IPS DF 6.9 (cell line): Measurements from ENCODE around the gene SOX2.

ENCODE experiments used
- DNase-seq: peaks from one replicate; pipeline ENCODE4 v3.0.0-alpha.2; 2013; ENCODE audit warnings: low read depth, low spot score
- H3K27ac ChIP-seq: one replicate; pipeline ENCODE4 v1.5.1; 2013; ENCODE audit warnings: low read length, control low read depth
- H3K27me3 ChIP-seq: 2 replicates; pipeline ENCODE4 v1.6.1; 2013; ENCODE audit warnings: mild to moderate bottlenecking, low read length; ENCODE audit not compliant: control insufficient read depth, insufficient read depth
- H3K36me3 ChIP-seq: 2 replicates; pipeline ENCODE4 v1.6.1; 2013; ENCODE audit warnings: low read length; ENCODE audit not compliant: control insufficient read depth, insufficient read depth
- H3K4me1 ChIP-seq: 2 replicates; pipeline ENCODE4 v1.6.1; 2013; ENCODE audit warnings: low read length; ENCODE audit not compliant: control insufficient read depth, insufficient read depth
- H3K4me3 ChIP-seq: 2 replicates; pipeline ENCODE4 v1.5.1; 2013; ENCODE audit warnings: mild to moderate bottlenecking, low read length
- H3K9me3 ChIP-seq: 2 replicates; pipeline ENCODE4 v1.6.1; 2013; ENCODE audit warnings: low read length, inconsistent platforms; ENCODE audit not compliant: control insufficient read depth, insufficient read depth
- WGBS: extraction: QIAGEN DNeasy Blood & Tissue Kit; methylation state at CpG from one replicate; pipeline ENCODE4 v1.1.7; 2013; ENCODE audit warnings: mixed read lengths, missing lambda C conversion rate; ENCODE audit not compliant: insufficient read length, insufficient coverage; 5-methylcytosine and 5-hydroxymethylcytosine counted together

Gene SOX2

GRCh38 chr3:181715571-181716340 is 4.0 kb downstream of the SOX2 start:
- WGBS, result no CpG with 5 or more reads among the region's 15 CpGs
- H3K4me1 ChIP-seq, result peaks cover 7% of the 10 kb centered on the region
- H3K36me3 ChIP-seq, result peaks cover 5% of the 10 kb centered on the region; the same call in 1 of the 2 replicates
- peak overlapping the region; percentile 69 for H3K4me3 ChIP-seq
- no peaks in the 10 kb centered on the region for H3K27me3 ChIP-seq
- H3K27ac ChIP-seq, result peak overlapping the region; percentile 84
- no peak for DNase-seq
- no peaks in the 10 kb centered on the region for H3K9me3 ChIP-seq

GRCh38 chr3:181716966-181717365 is 5.2 kb downstream of the SOX2 start:
- no CpG with 5 or more reads among the region's 5 CpGs for WGBS
- Histone ChIP-seq H3K27ac (no peak overlapping the region), H3K4me3 (no peak overlapping the region; the same call in 1 of the 2 replicates), H3K9me3 (no peaks in the 10 kb centered on the region), H3K36me3 (peaks cover 5% of the 10 kb centered on the region; the same call in 1 of the 2 replicates), H3K27me3 (no peaks in the 10 kb centered on the region), H3K4me1 (peaks cover 7% of the 10 kb centered on the region)
- no peak for DNase-seq

GRCh38 chr3:181717549-181718171 is 5.9 kb downstream of the SOX2 start:
- Histone ChIP-seq H3K4me3 (no peak overlapping the region; the same call in 1 of the 2 replicates), H3K27ac (no peak overlapping the region), H3K36me3 (peaks cover 5% of the 10 kb centered on the region; the same call in 1 of the 2 replicates), H3K4me1 (peaks cover 9% of the 10 kb centered on the region), H3K27me3 (no peaks in the 10 kb centered on the region), H3K9me3 (no peaks in the 10 kb centered on the region)
- no peak for DNase-seq
- no CpG with 5 or more reads among the region's 6 CpGs for WGBS

GRCh38 chr3:181718369-181718768 is 6.6 kb downstream of the SOX2 start:
- DNase-seq, result no peak
- Histone ChIP-seq H3K9me3 (no peaks in the 10 kb centered on the region), H3K27me3 (no peaks in the 10 kb centered on the region), H3K27ac (no peak overlapping the region), H3K36me3 (peaks cover 5% of the 10 kb centered on the region; the same call in 1 of the 2 replicates), H3K4me3 (no peak overlapping the region), H3K4me1 (peaks cover 10% of the 10 kb centered on the region)
- 100% methylated on average over 1 of the region's 3 CpGs for WGBS

- Histone ChIP-seq H3K9me3 (no peaks in the 10 kb centered on the region), H3K27me3 (peaks cover 4% of the 10 kb centered on the region; the same call in 1 of the 2 replicates), H3K4me1 (peaks cover 13% of the 10 kb centered on the region), H3K27ac (no peak overlapping the region), H3K4me3 (no peak overlapping the region), H3K36me3 (peaks cover 5% of the 10 kb centered on the region; the same call in 1 of the 2 replicates)
- no peak for DNase-seq
- no CpG with 5 or more reads among the region's 48 CpGs for WGBS
Measured at GRCh38 chr3:181718987-181719911, 7.5 kb downstream of the SOX2 start.

GRCh38 chr3:181719991-181720680 is 8.4 kb downstream of the SOX2 start:
- peaks cover 13% of the 10 kb centered on the region for H3K4me1 ChIP-seq
- WGBS, result no CpG with 5 or more reads among the region's 23 CpGs
- no peak for DNase-seq

GRCh38 chr3:181721046-181721875 is 9.5 kb downstream of the SOX2 start:
- no peak for DNase-seq
- no CpG with 5 or more reads among the region's 4 CpGs for WGBS
- Histone ChIP-seq H3K9me3 (no peaks in the 10 kb centered on the region), H3K36me3 (0 out of 2 replicates have a peak, but pooled peaks cover 2% of the 10 kb centered on the region), H3K4me1 (peaks cover 13% of the 10 kb centered on the region), H3K27ac (no peak overlapping the region), H3K4me3 (no peak overlapping the region), H3K27me3 (peaks cover 5% of the 10 kb centered on the region; the same call in 1 of the 2 replicates)

More at GRCh38 chr3:181719991-181720680, 8.4 kb downstream of the SOX2 start:
- peaks cover 5% of the 10 kb centered on the region; the same call in 1 of the 2 replicates for H3K36me3 ChIP-seq
- H3K27ac ChIP-seq, result no peak overlapping the region
- H3K9me3 ChIP-seq, result no peaks in the 10 kb centered on the region
- H3K4me3 ChIP-seq, result no peak overlapping the region
- H3K27me3 ChIP-seq, result peaks cover 5% of the 10 kb centered on the region; the same call in 1 of the 2 replicates

- Histone ChIP-seq H3K27ac (no peak overlapping the region), H3K4me1 (peaks cover 13% of the 10 kb centered on the region), H3K36me3 (0 out of 2 replicates have a peak, but pooled peaks cover 2% of the 10 kb centered on the region), H3K9me3 (no peaks in the 10 kb centered on the region), H3K27me3 (peaks cover 5% of the 10 kb centered on the region; the same call in 1 of the 2 replicates), H3K4me3 (no peak overlapping the region)
- WGBS, result no CpG with 5 or more reads among the region's 4 CpGs
- no peak for DNase-seq
Measured at GRCh38 chr3:181722156-181722555, 10.4 kb downstream of the SOX2 start.

GRCh38 chr3:181722766-181723425 is 11.2 kb downstream of the SOX2 start:
- peaks cover 13% of the 10 kb centered on the region for H3K4me1 ChIP-seq
- no CpG with 5 or more reads among the region's 11 CpGs for WGBS
- no peak overlapping the region for H3K27ac ChIP-seq

More at GRCh38 chr3:181722766-181723425, 11.2 kb downstream of the SOX2 start:
- H3K9me3 ChIP-seq, result no peaks in the 10 kb centered on the region
- DNase-seq, result no peak
- H3K4me3 ChIP-seq, result no peak overlapping the region
- H3K36me3 ChIP-seq, result 0 out of 2 replicates have a peak, but pooled peaks cover 2% of the 10 kb centered on the region
- peaks cover 5% of the 10 kb centered on the region; the same call in 1 of the 2 replicates for H3K27me3 ChIP-seq
